GOT3 (cell line): ENCODE data around the gene LIMK1.

Experiments used
- DNase-seq: peaks from one replicate; lab custom pipeline; 2025; ENCODE audit warnings: mixed read lengths; lab: John Stamatoyannopoulos, UW

The LIMK1 gene

GRCh38 chr7:74056096-74056915 is 27.3 kb upstream of the LIMK1 start:
- DNase-seq, result no peak

GRCh38 chr7:74057216-74057925 is 26.2 kb upstream of the LIMK1 start:
- no peak for DNase-seq

GRCh38 chr7:74057987-74058386 is 25.6 kb upstream of the LIMK1 start:
- DNase-seq, result no peak

GRCh38 chr7:74058486-74058885 is 25.1 kb upstream of the LIMK1 start:
- DNase-seq, result no peak

GRCh38 chr7:74059037-74059436 is 24.6 kb upstream of the LIMK1 start:
- no peak for DNase-seq

- DNase-seq, result no peak
Observed at GRCh38 chr7:74059681-74060588, 23.7 kb upstream of the LIMK1 start.

- DNase-seq, result peak; percentile 29
Observed at GRCh38 chr7:74061840-74062539, 21.6 kb upstream of the LIMK1 start.

GRCh38 chr7:74063223-74063641 is 20.4 kb upstream of the LIMK1 start:
- DNase-seq, result no peak

- no peak for DNase-seq
Observed at GRCh38 chr7:74063646-74064045, 20.0 kb upstream of the LIMK1 start.

- DNase-seq, result no peak
Observed at GRCh38 chr7:74064696-74065095, 18.9 kb upstream of the LIMK1 start.

- DNase-seq, result no peak
Observed at GRCh38 chr7:74066626-74067025, 17.0 kb upstream of the LIMK1 start.

GRCh38 chr7:74068378-74069085 is 15.1 kb upstream of the LIMK1 start:
- DNase-seq, result no peak

GRCh38 chr7:74069086-74069541 is 14.5 kb upstream of the LIMK1 start:
- no peak for DNase-seq

- no peak for DNase-seq
Observed at GRCh38 chr7:74069790-74070618, 13.6 kb upstream of the LIMK1 start.

GRCh38 chr7:74070619-74070921 is 13.0 kb upstream of the LIMK1 start:
- DNase-seq, result no peak

GRCh38 chr7:74071121-74071520 is 12.5 kb upstream of the LIMK1 start:
- no peak for DNase-seq

GRCh38 chr7:74074770-74075169 is 8.8 kb upstream of the LIMK1 start:
- no peak for DNase-seq

- no peak for DNase-seq
Observed at GRCh38 chr7:74078461-74078860, 5.1 kb upstream of the LIMK1 start.

GRCh38 chr7:74082770-74083116 is 861 bp upstream of the LIMK1 start:
- no peak for DNase-seq
